HG02642 (cell line): Measurements from ENCODE around the gene IFNA2.
"Not testable (repeated sequence)": the region's sequence is repeated elsewhere in the genome, so short reads cannot be mapped to it uniquely, and the experiment has no call there.

ENCODE experiments used
- ATAC-seq: cut with Tn5 transposase; IDR thresholded peaks from one replicate; pipeline ENCODE4 v1.9.1; 2021; ENCODE audit warnings: mild to moderate bottlenecking; ENCODE audit not compliant: unreplicated experiment, poor library complexity

The IFNA2 gene

GRCh38 chr9:21383627-21384026, 1.6 kb downstream of the IFNA2 start:
- ATAC-seq: no peak

- ATAC-seq: peak; percentile 98
Observed at GRCh38 chr9:21381448-21382339, 3.5 kb downstream of the IFNA2 start.

- not testable (repeated sequence) for ATAC-seq
Observed at GRCh38 chr9:21371467-21371866, 13.7 kb downstream of the IFNA2 start.

GRCh38 chr9:21367957-21368356, 17.2 kb downstream of the IFNA2 start, which contains the start of gene IFNA13:
IFNA13 (minus strand) TSS chr9:21368057; CDS start chr9:21368010, 47 bp downstream.
- ATAC-seq: no peak

- peak; percentile 77 for ATAC-seq
Observed at GRCh38 chr9:21367169-21367568, 18.0 kb downstream of the IFNA2 start.

GRCh38 chr9:21362287-21362686, 22.9 kb downstream of the IFNA2 start:
- no peak for ATAC-seq

- ATAC-seq: peak; percentile 91
Observed at GRCh38 chr9:21357479-21358460, 27.4 kb downstream of the IFNA2 start.

- no peak for ATAC-seq
Observed at GRCh38 chr9:21350787-21351186, 34.4 kb downstream of the IFNA2 start, which contains the start of gene IFNA6. IFNA6 (minus strand) TSS chr9:21350887; CDS start chr9:21350887, 0 bp downstream.

GRCh38 chr9:21348430-21348970, 36.7 kb downstream of the IFNA2 start:
- no peak for ATAC-seq

- no peak for ATAC-seq
Observed at GRCh38 chr9:21340735-21341134, 44.5 kb downstream of the IFNA2 start.

GRCh38 chr9:21336457-21336856, 48.7 kb downstream of the IFNA2 start:
- ATAC-seq: no peak

- peak; percentile 94 for ATAC-seq
Observed at GRCh38 chr9:21334701-21335632, 50.2 kb downstream of the IFNA2 start, which contains the start of gene KLHL9. KLHL9 (minus strand) TSS chr9:21335404; CDS start chr9:21334859, 545 bp downstream.
